NCI-H1436 treated with DMSO at 0.1 percent for 48 hours (cell line): ENCODE results near the gene VCAN.

Experiments
- DNase-seq: peaks from one replicate; lab custom pipeline; 2025; lab: John Stamatoyannopoulos, UW

The VCAN gene

GRCh38 chr5:83538786-83539462 is 67.4 kb downstream of the VCAN start:
- DNase-seq = no peak

DNA sequence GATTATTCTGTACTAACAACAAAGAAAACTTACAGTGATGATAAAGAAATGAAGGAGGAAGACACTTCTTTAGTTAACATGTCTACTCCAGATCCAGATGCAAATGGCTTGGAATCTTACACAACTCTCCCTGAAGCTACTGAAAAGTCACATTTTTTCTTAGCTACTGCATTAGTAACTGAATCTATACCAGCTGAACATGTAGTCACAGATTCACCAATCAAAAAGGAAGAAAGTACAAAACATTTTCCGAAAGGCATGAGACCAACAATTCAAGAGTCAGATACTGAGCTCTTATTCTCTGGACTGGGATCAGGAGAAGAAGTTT is 67.9 kb downstream of the VCAN start:
- no peak for DNase-seq

DNA sequence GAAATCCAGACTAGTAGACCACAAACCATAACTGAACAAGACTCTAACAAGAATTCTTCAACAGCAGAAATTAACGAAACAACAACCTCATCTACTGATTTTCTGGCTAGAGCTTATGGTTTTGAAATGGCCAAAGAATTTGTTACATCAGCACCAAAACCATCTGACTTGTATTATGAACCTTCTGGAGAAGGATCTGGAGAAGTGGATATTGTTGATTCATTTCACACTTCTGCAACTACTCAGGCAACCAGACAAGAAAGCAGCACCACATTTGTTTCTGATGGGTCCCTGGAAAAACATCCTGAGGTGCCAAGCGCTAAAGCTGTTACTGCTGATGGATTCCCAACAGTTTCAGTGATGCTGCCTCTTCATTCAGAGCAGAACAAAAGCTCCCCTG is 68.6 kb downstream of the VCAN start:
- no peak for DNase-seq

DNA sequence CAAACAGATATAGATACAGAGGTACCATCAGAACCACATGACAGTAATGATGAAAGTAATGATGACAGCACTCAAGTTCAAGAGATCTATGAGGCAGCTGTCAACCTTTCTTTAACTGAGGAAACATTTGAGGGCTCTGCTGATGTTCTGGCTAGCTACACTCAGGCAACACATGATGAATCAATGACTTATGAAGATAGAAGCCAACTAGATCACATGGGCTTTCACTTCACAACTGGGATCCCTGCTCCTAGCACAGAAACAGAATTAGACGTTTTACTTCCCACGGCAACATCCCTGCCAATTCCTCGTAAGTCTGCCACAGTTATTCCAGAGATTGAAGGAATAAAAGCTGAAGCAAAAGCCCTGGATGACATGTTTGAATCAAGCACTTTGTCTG is 69.2 kb downstream of the VCAN start:
- no peak for DNase-seq

DNA sequence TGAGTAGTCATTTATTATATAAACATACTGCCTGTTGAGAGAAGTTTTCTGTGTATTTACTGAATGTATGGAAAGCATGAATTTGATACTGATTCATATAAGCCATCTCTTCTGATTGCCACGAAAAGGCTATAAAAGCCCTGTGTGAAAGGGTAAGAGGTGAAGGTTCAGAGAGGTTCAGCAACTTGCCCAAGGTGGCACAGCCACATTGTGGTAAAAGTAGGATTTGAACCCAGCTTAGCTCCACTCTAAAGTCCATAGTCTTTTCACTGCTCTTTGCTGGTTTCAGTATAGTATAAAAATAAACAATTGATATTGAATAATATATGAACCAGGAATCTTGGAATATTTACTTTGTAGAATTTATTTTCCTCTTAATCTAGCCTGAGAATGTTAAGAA is 71.3 kb downstream of the VCAN start:
- DNase-seq = no peak

GRCh38 chr5:83543898-83544297 is 72.4 kb downstream of the VCAN start:
- DNase-seq = no peak

DNA sequence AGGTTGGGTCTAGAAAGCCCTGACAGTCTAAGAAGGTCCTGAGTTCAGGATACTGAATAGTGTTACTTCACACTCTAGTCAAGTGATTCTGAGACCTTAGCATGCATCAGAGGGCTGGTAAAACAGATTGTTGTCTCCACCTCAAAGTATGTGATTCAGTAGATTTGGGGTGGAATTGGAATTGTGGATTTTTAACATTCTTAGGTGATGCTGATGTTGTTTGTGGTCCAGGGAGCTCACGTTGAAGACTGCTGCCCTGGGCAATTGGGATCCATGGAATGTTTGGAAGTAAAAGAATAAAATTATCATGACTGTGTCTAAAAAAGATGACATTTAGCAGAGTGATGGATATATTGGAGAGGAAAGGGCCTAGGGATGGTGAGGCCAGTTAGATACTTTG is 75.6 kb downstream of the VCAN start:
- no peak for DNase-seq

- no peak for DNase-seq
Observed at GRCh38 chr5:83547889-83548288, 76.3 kb downstream of the VCAN start.

- DNase-seq = no peak
Observed at GRCh38 chr5:83548581-83548980, 77.0 kb downstream of the VCAN start.

DNA sequence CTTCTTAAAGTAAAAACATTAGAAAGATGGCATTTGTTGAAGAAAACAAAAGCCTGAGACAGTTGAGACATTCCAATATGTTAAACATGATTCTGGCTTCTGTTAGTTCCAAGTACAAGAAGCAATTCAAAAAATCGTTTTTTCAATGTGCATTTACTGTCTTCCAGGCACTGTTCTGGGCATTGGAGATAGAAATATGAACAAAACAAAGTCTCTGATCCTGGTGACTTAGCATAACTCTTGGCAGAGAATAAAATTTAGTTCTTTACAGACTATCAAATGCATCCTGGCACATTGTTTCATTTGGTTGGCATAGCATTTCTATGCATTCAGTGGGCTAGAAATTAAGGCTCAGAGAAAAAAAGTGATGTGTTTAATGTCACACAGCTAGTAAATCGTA is 77.5 kb downstream of the VCAN start:
- no peak for DNase-seq

GRCh38 chr5:83549674-83550073 is 78.1 kb downstream of the VCAN start:
- no peak for DNase-seq

GRCh38 chr5:83551821-83552220 is 80.3 kb downstream of the VCAN start:
- no peak for DNase-seq

- DNase-seq = no peak
Observed at GRCh38 chr5:83552275-83552674, 80.7 kb downstream of the VCAN start.

DNA sequence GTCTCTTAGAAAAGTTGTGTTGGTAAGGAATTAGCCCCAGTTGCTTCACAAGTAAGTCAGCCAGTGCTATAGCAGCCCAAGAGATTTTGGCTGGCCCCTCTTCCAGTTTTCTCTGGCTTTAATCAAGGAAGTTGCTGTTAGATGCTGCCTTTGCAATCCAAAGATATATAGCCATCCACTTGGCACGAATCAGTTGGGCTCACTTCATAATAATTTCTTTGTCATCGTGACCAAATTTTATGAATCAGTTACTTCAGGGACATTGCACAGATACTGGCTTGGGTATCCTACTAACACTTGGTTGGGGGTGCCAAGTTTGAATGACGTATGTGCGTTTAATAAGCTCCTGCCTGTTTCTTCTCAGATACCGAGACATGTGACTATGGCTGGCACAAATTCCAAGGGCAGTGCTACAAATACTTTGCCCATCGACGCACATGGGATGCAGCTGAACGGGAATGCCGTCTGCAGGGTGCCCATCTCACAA is 81.5 kb downstream of the VCAN start:
- DNase-seq = no peak

DNA sequence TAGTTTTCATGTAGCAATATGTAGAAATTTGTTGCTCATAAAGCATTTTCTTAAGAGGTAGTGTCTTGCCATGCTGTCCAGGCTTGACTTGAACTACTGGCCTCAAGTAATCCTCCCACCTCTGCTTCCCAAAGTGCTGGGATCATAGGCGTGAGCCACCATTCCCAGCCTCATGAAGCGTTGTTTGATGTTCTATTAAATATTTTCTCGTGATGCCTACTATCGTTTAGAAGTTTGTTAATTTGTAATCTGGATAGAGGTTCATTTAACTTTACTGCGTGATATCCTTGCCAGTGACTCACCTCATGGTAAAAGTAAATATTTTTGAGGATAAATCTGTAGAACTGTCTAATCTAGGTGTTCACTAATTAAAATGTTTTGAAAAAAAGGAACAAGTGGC is 82.6 kb downstream of the VCAN start:
- no peak for DNase-seq

DNA sequence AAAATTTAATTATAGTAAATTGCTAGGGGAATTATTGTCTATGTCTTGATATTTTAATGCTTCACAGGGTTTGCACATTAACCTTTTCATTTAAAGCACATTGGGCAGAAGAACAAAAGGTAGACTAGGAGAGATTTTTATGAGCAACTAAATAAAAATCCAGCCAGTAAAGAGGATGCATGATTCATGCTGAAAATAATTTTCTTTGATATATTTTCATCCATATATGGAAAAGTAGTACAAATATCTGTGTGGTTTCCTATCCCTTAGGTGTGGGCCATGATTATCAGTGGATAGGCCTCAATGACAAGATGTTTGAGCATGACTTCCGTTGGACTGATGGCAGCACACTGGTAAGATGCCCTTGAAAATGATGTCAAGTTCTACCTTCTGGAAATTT is 83.1 kb downstream of the VCAN start:
- no peak for DNase-seq

DNA sequence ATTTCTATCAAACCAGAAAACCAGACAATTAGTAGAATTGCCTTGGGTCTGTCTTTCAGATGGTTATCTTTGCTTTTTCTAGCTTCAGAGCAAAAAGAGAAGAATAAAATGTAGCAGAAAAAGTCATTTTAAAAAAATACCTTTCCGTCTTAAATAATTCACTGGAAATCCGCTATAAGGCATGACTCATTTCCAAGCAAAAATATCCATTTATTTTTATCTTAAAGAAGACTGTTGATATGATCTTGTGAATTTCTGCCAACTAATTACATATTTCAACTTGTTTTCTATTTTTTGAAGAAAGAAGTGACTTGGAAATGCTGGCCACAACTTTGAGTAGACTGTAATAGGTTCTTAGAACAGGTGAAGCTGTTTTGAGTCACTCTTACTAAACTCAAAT is 83.7 kb downstream of the VCAN start:
- no peak for DNase-seq

DNA sequence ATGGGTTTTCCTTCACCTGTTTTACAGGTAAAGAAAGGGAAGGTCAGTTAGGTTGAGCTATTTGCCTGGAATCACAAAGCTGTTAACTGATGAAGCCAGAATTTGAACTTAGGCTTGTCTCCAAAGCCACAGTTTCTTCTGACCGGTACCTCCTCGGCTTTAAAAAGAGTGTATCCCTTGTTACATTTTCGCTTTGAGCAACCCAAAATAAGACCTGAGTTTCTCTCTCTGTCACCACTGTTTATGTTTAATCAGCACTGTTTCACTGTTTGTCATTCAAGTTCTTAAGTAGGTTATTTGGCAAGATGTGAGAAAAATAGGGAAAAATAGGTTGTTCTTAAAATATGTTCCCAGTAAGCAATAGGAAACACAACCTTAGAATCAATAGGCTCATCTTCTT is 84.6 kb downstream of the VCAN start:
- no peak for DNase-seq

- no peak for DNase-seq
Observed at GRCh38 chr5:83559118-83559785, 87.7 kb downstream of the VCAN start.

DNA sequence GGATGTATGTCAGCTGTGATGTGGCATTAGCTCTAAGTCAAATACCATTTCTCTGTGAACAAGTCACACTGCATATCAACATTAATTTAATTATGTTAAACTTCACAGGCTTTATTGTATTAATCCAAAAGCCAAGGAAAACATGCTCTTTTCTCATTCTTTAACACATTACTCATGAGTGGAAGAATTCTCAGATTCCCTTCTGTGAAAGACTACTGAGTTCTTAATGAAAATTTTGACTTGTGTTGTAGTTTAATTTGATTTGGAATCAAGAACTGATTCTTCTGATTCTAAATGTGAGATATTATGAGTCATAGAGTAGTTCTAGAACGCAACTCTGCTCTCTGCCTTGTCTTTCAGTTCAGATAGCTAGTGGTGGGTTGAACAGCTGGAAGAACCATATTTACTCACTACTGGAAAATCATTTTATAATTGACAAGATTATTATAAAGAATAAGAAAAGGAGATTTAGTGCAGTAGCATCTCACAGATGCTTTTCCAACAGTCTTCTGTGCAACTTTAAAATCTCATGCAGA is 90.6 kb downstream of the VCAN start:
- no peak for DNase-seq

- no peak for DNase-seq
Observed at GRCh38 chr5:83562791-83563557, 91.4 kb downstream of the VCAN start.

DNA sequence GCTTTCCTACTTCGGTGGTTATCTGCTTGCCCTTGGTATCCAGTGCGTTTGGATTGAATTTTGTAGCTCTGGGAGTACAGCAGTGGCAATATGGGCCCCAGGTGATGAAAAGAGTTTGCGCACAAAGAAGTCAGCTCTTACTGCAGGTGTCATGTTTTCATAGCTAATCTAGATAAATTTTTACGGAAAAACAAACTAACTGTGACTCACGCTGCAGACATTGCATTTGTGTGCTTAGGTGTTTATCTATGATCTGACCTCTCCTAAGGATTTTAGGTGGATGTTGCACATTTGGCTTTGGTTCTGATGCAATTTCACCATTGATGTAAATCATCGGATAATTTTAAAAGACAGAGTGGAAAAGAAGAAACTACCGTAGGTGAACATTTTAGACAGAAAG is 92.1 kb downstream of the VCAN start:
- no peak for DNase-seq
